SK-N-SH treated with all-trans-retinoic acid at 6 μM for 48 hours (cell line): ENCODE measurements around the gene CSNK1G3.

ENCODE experiments used
- GLIS3 ChIP-seq: fragments of 250-450 bp; sonication (Bioruptor Pico); IDR thresholded peaks from 2 replicates; pipeline ENCODE4 v1.5.0; 2020; ENCODE audit warnings: mild to moderate bottlenecking, moderate library complexity
- ISL1 ChIP-seq: fragments of 250-450 bp; sonication (Bioruptor Pico); IDR thresholded peaks from 2 replicates; pipeline ENCODE4 v2.1.2; 2022; ENCODE audit warnings: mild to moderate bottlenecking, moderate library complexity
- TCF4 ChIP-seq: fragments of 250-450 bp; sonication (Bioruptor Pico); IDR thresholded peaks from 2 replicates; pipeline ENCODE4 v1.8.0; 2021; ENCODE audit warnings: mild to moderate bottlenecking, moderate library complexity, borderline replicate concordance
- TOX ChIP-seq: fragments of 250-450 bp; sonication (Bioruptor Pico); IDR thresholded peaks from 2 replicates; pipeline ENCODE4 v1.8.0; 2021; ENCODE audit warnings: mild to moderate bottlenecking, moderate library complexity, borderline replicate concordance
- TF ChIP-seq, protein P1 (sequence below): fragments of 250-450 bp; sonication (Bioruptor Pico); IDR thresholded peaks from 2 replicates; pipeline ENCODE4 v1.8.0; 2020; ENCODE audit warnings: mild to moderate bottlenecking, moderate library complexity, borderline replicate concordance

DNA sequence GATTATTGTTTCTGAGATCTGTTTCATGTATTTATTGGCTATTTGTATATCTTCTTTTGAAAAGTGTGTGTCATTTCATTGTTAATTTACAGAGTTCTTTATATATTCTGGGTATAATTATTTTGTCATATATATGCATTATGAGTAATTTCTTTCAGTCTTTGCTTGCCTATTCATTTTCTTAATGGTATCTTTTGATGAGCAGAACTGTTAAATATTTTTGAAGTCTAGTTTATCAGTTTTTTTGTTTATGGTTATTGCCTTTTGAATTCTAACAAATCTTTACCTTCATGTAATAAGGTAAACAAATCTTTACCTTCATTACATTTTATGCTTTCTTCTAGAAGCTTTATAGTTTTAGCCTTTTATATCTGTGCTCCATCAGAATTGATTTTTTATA is 66.4 kb downstream of the CSNK1G3 start:
- no peak for TF ChIP-seq GLIS3 (CRISPR knock-in tag)
- TF ChIP-seq, protein P1, sequence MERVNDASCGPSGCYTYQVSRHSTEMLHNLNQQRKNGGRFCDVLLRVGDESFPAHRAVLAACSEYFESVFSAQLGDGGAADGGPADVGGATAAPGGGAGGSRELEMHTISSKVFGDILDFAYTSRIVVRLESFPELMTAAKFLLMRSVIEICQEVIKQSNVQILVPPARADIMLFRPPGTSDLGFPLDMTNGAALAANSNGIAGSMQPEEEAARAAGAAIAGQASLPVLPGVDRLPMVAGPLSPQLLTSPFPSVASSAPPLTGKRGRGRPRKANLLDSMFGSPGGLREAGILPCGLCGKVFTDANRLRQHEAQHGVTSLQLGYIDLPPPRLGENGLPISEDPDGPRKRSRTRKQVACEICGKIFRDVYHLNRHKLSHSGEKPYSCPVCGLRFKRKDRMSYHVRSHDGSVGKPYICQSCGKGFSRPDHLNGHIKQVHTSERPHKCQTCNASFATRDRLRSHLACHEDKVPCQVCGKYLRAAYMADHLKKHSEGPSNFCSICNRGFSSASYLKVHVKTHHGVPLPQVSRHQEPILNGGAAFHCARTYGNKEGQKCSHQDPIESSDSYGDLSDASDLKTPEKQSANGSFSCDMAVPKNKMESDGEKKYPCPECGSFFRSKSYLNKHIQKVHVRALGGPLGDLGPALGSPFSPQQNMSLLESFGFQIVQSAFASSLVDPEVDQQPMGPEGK (CRISPR knock-in tag): no peak
- TF ChIP-seq ISL1 (CRISPR knock-in tag): no peak
- TF ChIP-seq TCF4: no peak
- no peak for TF ChIP-seq TOX (CRISPR knock-in tag)
